GM12878 (cell line): Measurements from ENCODE around the gene ASF1B.

Source experiments
- CHD1 ChIP-seq: IDR thresholded peaks from 2 replicates; pipeline ENCODE4 v1.6.1; 2012; ENCODE audit warnings: low read depth, low read length, improper control_type of control experiment
- EED ChIP-seq: sonication (generic); IDR thresholded peaks from 2 replicates; pipeline ENCODE4 v1.6.1; 2016; ENCODE audit warnings: antibody characterized with exemption, low read depth
- EP300 ChIP-seq, 2 experiments: fragments of 150-350 bp in 1 of 2; IDR thresholded peaks; 2 replicates each; pipeline ENCODE4 v1.6.1; 2011 to 2012; ENCODE audit warnings: low read depth in 2 of 2, low read length in 2 of 2, borderline replicate concordance in 1 of 2, improper control_type of control experiment in 1 of 2, inconsistent platforms in 1 of 2; ENCODE audit not compliant: control insufficient read depth in 1 of 2
- HDGF ChIP-seq: fragments of 450-650 bp; IDR thresholded peaks from 2 replicates; pipeline ENCODE4 v1.6.1; 2016; ENCODE audit warnings: antibody characterized with exemption
- JUNB ChIP-seq: IDR thresholded peaks from 2 replicates; pipeline ENCODE4 v1.6.1; 2016; ENCODE audit warnings: antibody characterized with exemption, mild to moderate bottlenecking
- MAX ChIP-seq: IDR thresholded peaks from 2 replicates; pipeline ENCODE4 v1.6.1; 2012; ENCODE audit warnings: low read depth, low read length, improper control_type of control experiment
- POLR2A ChIP-seq: IDR thresholded peaks from 2 replicates; pipeline ENCODE4 v1.6.1; 2011; ENCODE audit warnings: low read depth, mild to moderate bottlenecking, low read length
- RCOR1 ChIP-seq: conservative IDR thresholded peaks from 2 replicates; pipeline ENCODE4 v1.6.1; 2012; ENCODE audit warnings: low read depth, low read length, improper control_type of control experiment
- RELB ChIP-seq: fragments of 450-650 bp; IDR thresholded peaks from 2 replicates; pipeline ENCODE4 v1.6.1; 2017; ENCODE audit warnings: low read depth, mild to moderate bottlenecking, moderate library complexity
- SREBF1 ChIP-seq: IDR thresholded peaks from 2 replicates; pipeline ENCODE4 v1.6.1; 2012; ENCODE audit warnings: mild to moderate bottlenecking, low read length
- SREBF2 ChIP-seq: IDR thresholded peaks from 2 replicates; pipeline ENCODE4 v1.6.1; 2012; ENCODE audit warnings: mild to moderate bottlenecking, low read length
- TAF1 ChIP-seq: IDR thresholded peaks from 2 replicates; pipeline ENCODE4 v1.6.1; 2011; ENCODE audit warnings: mild to moderate bottlenecking, low read depth, low read length, borderline replicate concordance
- TF ChIP-seq, protein P1 (sequence below): fragments of 450-650 bp; IDR thresholded peaks from 2 replicates; pipeline ENCODE4 v1.6.1; 2016; ENCODE audit warnings: mild to moderate bottlenecking
- TF ChIP-seq, protein P2 (sequence below), 3 experiments: IDR thresholded peaks in 2 of 3; conservative IDR thresholded peaks in 1 of 3; 2 replicates each; pipeline ENCODE4 v1.5.1; 2011; ENCODE audit warnings: low read depth in 3 of 3, low read length in 3 of 3, mild to moderate bottlenecking in 3 of 3, control low read depth in 2 of 3, moderate library complexity in 2 of 3, inconsistent platforms in 1 of 3, mixed read lengths in 1 of 3; ENCODE audit not compliant: control insufficient read depth in 2 of 3, insufficient read depth in 1 of 3; ENCODE audit errors: extremely low read depth in 1 of 3

GRCh38 chr19:14148751-14149410 is 12.5 kb upstream of the ASF1B start:
- no peak for TF ChIP-seq EP300 (IDR thresholded peaks at IDR 0.05; ENCODE audit: borderline replicate concordance in 1 of 2, control insufficient read depth in 1 of 2, low read depth in 2 of 2, low read length in 2 of 2)
- TF ChIP-seq RELB = no peak
- no peak for TF ChIP-seq TAF1
- TF ChIP-seq, protein P1, sequence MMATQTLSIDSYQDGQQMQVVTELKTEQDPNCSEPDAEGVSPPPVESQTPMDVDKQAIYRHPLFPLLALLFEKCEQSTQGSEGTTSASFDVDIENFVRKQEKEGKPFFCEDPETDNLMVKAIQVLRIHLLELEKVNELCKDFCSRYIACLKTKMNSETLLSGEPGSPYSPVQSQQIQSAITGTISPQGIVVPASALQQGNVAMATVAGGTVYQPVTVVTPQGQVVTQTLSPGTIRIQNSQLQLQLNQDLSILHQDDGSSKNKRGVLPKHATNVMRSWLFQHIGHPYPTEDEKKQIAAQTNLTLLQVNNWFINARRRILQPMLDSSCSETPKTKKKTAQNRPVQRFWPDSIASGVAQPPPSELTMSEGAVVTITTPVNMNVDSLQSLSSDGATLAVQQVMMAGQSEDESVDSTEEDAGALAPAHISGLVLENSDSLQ = no peak
- TF ChIP-seq, protein P2, sequence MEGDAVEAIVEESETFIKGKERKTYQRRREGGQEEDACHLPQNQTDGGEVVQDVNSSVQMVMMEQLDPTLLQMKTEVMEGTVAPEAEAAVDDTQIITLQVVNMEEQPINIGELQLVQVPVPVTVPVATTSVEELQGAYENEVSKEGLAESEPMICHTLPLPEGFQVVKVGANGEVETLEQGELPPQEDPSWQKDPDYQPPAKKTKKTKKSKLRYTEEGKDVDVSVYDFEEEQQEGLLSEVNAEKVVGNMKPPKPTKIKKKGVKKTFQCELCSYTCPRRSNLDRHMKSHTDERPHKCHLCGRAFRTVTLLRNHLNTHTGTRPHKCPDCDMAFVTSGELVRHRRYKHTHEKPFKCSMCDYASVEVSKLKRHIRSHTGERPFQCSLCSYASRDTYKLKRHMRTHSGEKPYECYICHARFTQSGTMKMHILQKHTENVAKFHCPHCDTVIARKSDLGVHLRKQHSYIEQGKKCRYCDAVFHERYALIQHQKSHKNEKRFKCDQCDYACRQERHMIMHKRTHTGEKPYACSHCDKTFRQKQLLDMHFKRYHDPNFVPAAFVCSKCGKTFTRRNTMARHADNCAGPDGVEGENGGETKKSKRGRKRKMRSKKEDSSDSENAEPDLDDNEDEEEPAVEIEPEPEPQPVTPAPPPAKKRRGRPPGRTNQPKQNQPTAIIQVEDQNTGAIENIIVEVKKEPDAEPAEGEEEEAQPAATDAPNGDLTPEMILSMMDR (IDR thresholded peaks at IDR 0.05 in 2 of 3, conservative IDR thresholded peaks at IDR 0.05 in 1 of 3; ENCODE audit: control insufficient read depth in 2 of 3, extremely low read depth in 1 of 3, insufficient read depth in 1 of 3, low read depth in 3 of 3, low read length in 3 of 3) = no peak
- TF ChIP-seq EED = no peak
- TF ChIP-seq SREBF2 = no peak
- TF ChIP-seq SREBF1 = no peak
- TF ChIP-seq MAX = no peak
- TF ChIP-seq RCOR1 = no peak
- TF ChIP-seq JUNB = no peak
- no peak for TF ChIP-seq POLR2A
- no peak for TF ChIP-seq CHD1
- no peak for TF ChIP-seq HDGF
